Mucosa of descending colon (tissue), 3 donors: Measurements from ENCODE around the gene P2RY14. TPM values are rescaled to one million over a fixed set of nuclear protein-coding genes. Genes with fewer than 3 reads are reported as not detected.

Experiments
- ATAC-seq: fragments of 200-7000 bp; cut with Tn5 transposase; one replicate; pipeline ENCODE4 v1.9.1; 2020; ENCODE audit warnings: mild to moderate bottlenecking, moderate library complexity
- DNase-seq, 3 donors: peaks; one replicate each; pipeline ENCODE4 v3.0.0-alpha.2; 2020
- H3K36me3 ChIP-seq: fragments of 200-600 bp; one replicate; pipeline ENCODE4 v1.8.0; 2021; ENCODE audit warnings: low read depth, mild to moderate bottlenecking
- H3K4me1 ChIP-seq: fragments of 200-600 bp; one replicate; pipeline ENCODE4 v1.8.0; 2021; ENCODE audit warnings: low read depth, mild to moderate bottlenecking
- H3K4me3 ChIP-seq: fragments of 200-600 bp; one replicate; pipeline ENCODE4 v1.8.0; 2021; ENCODE audit warnings: mild to moderate bottlenecking
- H3K9me3 ChIP-seq: fragments of 200-600 bp; one replicate; pipeline ENCODE4 v1.8.0; 2021; ENCODE audit warnings: mild to moderate bottlenecking
- intact Hi-C, 2 donors: fragments of 100-400 bp; cut with DNase I in 1 of 2; cut with micrococcal nuclease in 1 of 2; formaldehyde crosslinking; loops; one replicate each; pipeline versions ENCODE4 v1.11.0 to v1.11.1; 2022; cut with DNase I, micrococcal nuclease
- total RNA-seq, 3 donors: library from RNA; stranded (reverse); fragmentation: NEBNext Ultra II Directional in 2 of 3; extraction: Animal tissue kit (Norgen Biotek cat#: 25700) in 2 of 3; gene quantifications; one replicate each; pipeline versions ENCODE4 v1.2.1 to v1.2.4, GENCODE V29; 2021 to 2023
- TF ChIP-seq, protein P1 (sequence below): fragments of 200-600 bp; IDR thresholded peaks from one replicate; pipeline ENCODE4 v1.8.0; 2022; ENCODE audit warnings: antibody characterized with exemption, mild to moderate bottlenecking
- donor health status: DM: no; HTN: no; CAD: no; lungs with moderate emphysema.
- donor health status: DM: no; HTN: no; CAD: no.
- donor health status: DM: no; HTN: yes; CAD: no.

P2RY14 gene
- total RNA-seq, 3 donors from 2014 or later = 3.9 to 18.2 (median 4.4) TPM

DNA sequence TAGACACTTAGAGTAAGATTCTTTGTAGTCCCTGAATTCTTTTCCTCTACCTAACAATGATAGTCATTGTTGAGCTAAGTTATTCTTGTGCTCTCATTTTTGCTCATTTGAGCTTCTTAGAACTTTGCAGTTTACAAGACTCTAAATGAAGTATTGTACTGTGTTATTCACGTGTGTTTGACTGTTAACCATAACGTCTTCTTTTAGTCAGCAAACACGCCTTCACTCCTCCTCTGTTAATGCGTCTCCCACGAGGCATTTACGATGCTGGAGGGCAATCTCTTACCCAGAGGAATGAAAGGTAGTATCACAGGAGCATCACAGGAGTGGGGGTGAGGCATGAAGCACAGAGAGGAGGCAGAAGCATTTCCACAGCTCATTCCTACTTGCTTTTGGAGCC lies 14.8 kb upstream of the P2RY14 start:
- intact Hi-C loops = no loop called here
- no peak for DNase-seq

DNA sequence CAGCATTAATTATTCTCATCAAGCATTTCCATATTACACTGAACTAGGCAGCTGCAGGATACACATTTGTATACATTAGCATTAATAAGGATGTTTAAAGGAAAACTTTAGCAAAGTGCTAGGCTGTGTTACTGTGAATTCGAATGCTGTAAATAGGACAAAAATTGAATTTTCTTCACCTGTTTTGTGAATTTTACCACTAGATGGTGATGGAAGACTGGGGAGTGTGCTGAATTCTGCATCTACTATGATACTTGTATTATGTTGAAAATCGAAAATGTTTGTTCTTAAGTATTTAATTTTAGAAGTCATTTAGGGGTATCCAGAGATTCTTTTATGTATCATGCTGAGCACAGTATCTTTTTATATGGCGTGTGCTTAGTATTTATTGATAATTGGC lies 12.3 kb upstream of the P2RY14 start:
- TF ChIP-seq, protein P1, sequence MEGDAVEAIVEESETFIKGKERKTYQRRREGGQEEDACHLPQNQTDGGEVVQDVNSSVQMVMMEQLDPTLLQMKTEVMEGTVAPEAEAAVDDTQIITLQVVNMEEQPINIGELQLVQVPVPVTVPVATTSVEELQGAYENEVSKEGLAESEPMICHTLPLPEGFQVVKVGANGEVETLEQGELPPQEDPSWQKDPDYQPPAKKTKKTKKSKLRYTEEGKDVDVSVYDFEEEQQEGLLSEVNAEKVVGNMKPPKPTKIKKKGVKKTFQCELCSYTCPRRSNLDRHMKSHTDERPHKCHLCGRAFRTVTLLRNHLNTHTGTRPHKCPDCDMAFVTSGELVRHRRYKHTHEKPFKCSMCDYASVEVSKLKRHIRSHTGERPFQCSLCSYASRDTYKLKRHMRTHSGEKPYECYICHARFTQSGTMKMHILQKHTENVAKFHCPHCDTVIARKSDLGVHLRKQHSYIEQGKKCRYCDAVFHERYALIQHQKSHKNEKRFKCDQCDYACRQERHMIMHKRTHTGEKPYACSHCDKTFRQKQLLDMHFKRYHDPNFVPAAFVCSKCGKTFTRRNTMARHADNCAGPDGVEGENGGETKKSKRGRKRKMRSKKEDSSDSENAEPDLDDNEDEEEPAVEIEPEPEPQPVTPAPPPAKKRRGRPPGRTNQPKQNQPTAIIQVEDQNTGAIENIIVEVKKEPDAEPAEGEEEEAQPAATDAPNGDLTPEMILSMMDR = no peak
- no peak for ATAC-seq
- no peak for DNase-seq
- no peaks in the 10 kb centered on the region for H3K36me3 ChIP-seq
- no peaks in the 10 kb centered on the region for H3K4me1 ChIP-seq
- intact Hi-C loops = no loop called here
- H3K4me3 ChIP-seq = no peak overlapping the region
- H3K9me3 ChIP-seq = no peaks in the 10 kb centered on the region

More for the DNA sequence above, 14.8 kb upstream of the P2RY14 start:
- TF ChIP-seq, protein P1 = no peak
- no peak overlapping the region for H3K4me3 ChIP-seq
- no peak for ATAC-seq
- no peaks in the 10 kb centered on the region for H3K36me3 ChIP-seq
- no peaks in the 10 kb centered on the region for H3K9me3 ChIP-seq
- no peaks in the 10 kb centered on the region for H3K4me1 ChIP-seq

GRCh38 chr3:151289445-151289844 lies 11.1 kb upstream of the P2RY14 start:
- intact Hi-C loops = no loop called here
- no peak for ATAC-seq
- H3K4me3 ChIP-seq = no peak overlapping the region

GRCh38 chr3:151285940-151286339 lies 7.6 kb upstream of the P2RY14 start:
- ATAC-seq = no peak
- DNase-seq = no peak
- Histone ChIP-seq H3K4me1 (peaks cover 9% of the 10 kb centered on the region), H3K36me3 (no peaks in the 10 kb centered on the region), H3K9me3 (no peaks in the 10 kb centered on the region), H3K4me3 (no peak overlapping the region)
- TF ChIP-seq, protein P1 = no peak
- intact Hi-C loops = loop anchor here in 1 of 2 donors (2.0 kb wide), 1 partner anchor 57 kb away; no protein-coding TSS in a partner anchor

More at GRCh38 chr3:151289445-151289844, 11.1 kb upstream of the P2RY14 start:
- Histone ChIP-seq H3K36me3 (no peaks in the 10 kb centered on the region), H3K4me1 (no peaks in the 10 kb centered on the region), H3K9me3 (no peaks in the 10 kb centered on the region)
- TF ChIP-seq, protein P1 = no peak
- DNase-seq = no peak

GRCh38 chr3:151283907-151284461 lies 5.6 kb upstream of the P2RY14 start:
- ATAC-seq (peak; percentile 67), DNase-seq (peak in 1 of 3 donors; percentile 37)
- Histone ChIP-seq H3K4me3 (no peak overlapping the region), H3K9me3 (no peaks in the 10 kb centered on the region), H3K4me1 (peaks cover 12% of the 10 kb centered on the region), H3K36me3 (no peaks in the 10 kb centered on the region)
- TF ChIP-seq, protein P1 = no peak
- intact Hi-C loops = loop anchor here (2.0 to 5.0 kb wide), 3 partner anchors 55 to 117 kb away; no protein-coding TSS in a partner anchor
